SK-N-SH (cell line): ENCODE results near the gene ELMO3. TPM values are rescaled to one million over a fixed set of nuclear protein-coding genes. Genes with fewer than 3 reads are reported as not detected.

Experiments used
- CTCF ChIA-PET: fragments of 300-600, 350-600 bp; formaldehyde crosslinking; extraction: SDS; loops from one replicate; lab custom pipeline; 2021; lab: Yijun Ruan, JAX
- POLR2A ChIA-PET: fragments of 350-600 bp; sonication (Branson Sonifier 250); formaldehyde crosslinking; extraction: SDS; loops from one replicate; lab custom pipeline; 2020; ENCODE audit warnings: antibody characterized with exemption, inconsistent platforms; lab: Yijun Ruan, JAX
- DNase-seq: peaks from one replicate; pipeline ENCODE4 v3.0.0; 2012
- H2AFZ ChIP-seq: fragments of 200-600 bp; sonication (generic); 2 replicates; pipeline ENCODE4 v1.8.1; 2016; ENCODE audit warnings: antibody characterized with exemption, mild to moderate bottlenecking, low read depth
- H3F3A ChIP-seq: fragments of 200-600 bp; sonication (generic); replicated peaks from 2 replicates; pipeline ENCODE3; 2016; ENCODE audit warnings: antibody characterized with exemption, mild to moderate bottlenecking; ENCODE audit not compliant: insufficient read depth
- H3K27ac ChIP-seq, 2 experiments: fragments of 200-500 bp in 1 of 2; fragments of 200-600 bp in 1 of 2; sonication (Bioruptor generic) in 1 of 2; sonication (generic), shearing (Covaris generic) in 1 of 2; 2 replicates each; pipeline versions ENCODE4 v1.5.1 to v1.6.1; 2014 to 2016; ENCODE audit warnings: low read depth in 2 of 2, inconsistent platforms in 1 of 2, low read length in 1 of 2, mild to moderate bottlenecking in 1 of 2, mixed read lengths in 1 of 2
- H3K27me3 ChIP-seq: fragments of 200-600 bp; sonication (generic), shearing (Covaris generic); 2 replicates; pipeline ENCODE4 v1.6.1; 2016; ENCODE audit warnings: mixed run types; ENCODE audit not compliant: insufficient read depth
- H3K36me3 ChIP-seq, 2 experiments: fragments of 200-500 bp in 1 of 2; fragments of 200-600 bp in 1 of 2; sonication (Bioruptor generic) in 1 of 2; sonication (generic) in 1 of 2; replicated peaks in 1 of 2; 2 replicates each; pipeline versions ENCODE3 to v1.5.1; 2014 to 2016; ENCODE audit warnings: low read length in 1 of 2, mild to moderate bottlenecking in 1 of 2; ENCODE audit not compliant: insufficient read depth in 2 of 2, control insufficient read depth in 1 of 2
- H3K4me1 ChIP-seq, 2 experiments: fragments of 200-500 bp in 1 of 2; fragments of 200-600 bp in 1 of 2; sonication (Bioruptor generic) in 1 of 2; sonication (generic), shearing (Covaris generic) in 1 of 2; 2 replicates each; pipeline versions ENCODE4 v1.5.1 to v1.6.1; 2014 to 2016; ENCODE audit warnings: low read depth in 1 of 2, low read length in 1 of 2, mixed run types in 1 of 2; ENCODE audit not compliant: insufficient read depth in 2 of 2, control insufficient read depth in 1 of 2
- H3K4me2 ChIP-seq: fragments of 200-600 bp; sonication (generic), shearing (Covaris generic); 2 replicates; pipeline ENCODE4 v1.6.1; 2017; ENCODE audit warnings: mixed run types
- H3K4me3 ChIP-seq, 2 experiments: fragments of 200-500 bp in 1 of 2; fragments of 200-600 bp in 1 of 2; sonication (Bioruptor generic) in 1 of 2; sonication (generic), shearing (Covaris generic) in 1 of 2; 2 replicates each; pipeline versions ENCODE4 v1.5.1 to v1.8.1; 2014 to 2016; ENCODE audit warnings: low read depth in 2 of 2, inconsistent platforms in 1 of 2, low read length in 1 of 2, mild to moderate bottlenecking in 1 of 2, mixed read lengths in 1 of 2, moderate library complexity in 1 of 2
- H3K79me2 ChIP-seq: fragments of 200-600 bp; sonication (generic); 2 replicates; pipeline ENCODE4 v1.8.1; 2017; ENCODE audit warnings: mild to moderate bottlenecking; ENCODE audit not compliant: insufficient read depth
- H3K9ac ChIP-seq: fragments of 200-600 bp; sonication (generic); 2 replicates; pipeline ENCODE4 v1.6.1; 2017; ENCODE audit warnings: mixed run types
- H3K9me2 ChIP-seq: fragments of 200-600 bp; sonication (generic); 2 replicates; pipeline ENCODE4 v1.6.1; 2017; ENCODE audit warnings: mixed run types
- H3K9me3 ChIP-seq: fragments of 200-600 bp; sonication (generic); 2 replicates; pipeline ENCODE4 v1.6.1; 2017; ENCODE audit warnings: mixed run types, mild to moderate bottlenecking, moderate library complexity
- H4K20me1 ChIP-seq: fragments of 200-600 bp; sonication (generic); 2 replicates; pipeline ENCODE4 v1.6.1; 2017; ENCODE audit warnings: mild to moderate bottlenecking, mixed run types; ENCODE audit not compliant: insufficient read depth
- EP300 ChIP-seq, 2 experiments: IDR thresholded peaks; 2 replicates each; pipeline versions ENCODE4 v1.4.0 to v1.6.1; 2012; ENCODE audit warnings: borderline replicate concordance in 1 of 2, low read depth in 1 of 2, low read length in 1 of 2
- EZH2phosphoT487 ChIP-seq: fragments of 200-600 bp; sonication (generic); IDR thresholded peaks from 2 replicates; pipeline ENCODE4 v1.6.1; 2017; ENCODE audit warnings: low read depth, mixed run types, mild to moderate bottlenecking, antibody characterized with exemption, moderate library complexity, borderline replicate concordance
- GATA2 ChIP-seq: sonication (generic); formaldehyde crosslinking; IDR thresholded peaks from 2 replicates; pipeline ENCODE4 v1.5.0; 2020; ENCODE audit warnings: mild to moderate bottlenecking, missing genetic modification reagents
- MEF2A ChIP-seq: IDR thresholded peaks from 2 replicates; pipeline ENCODE4 v1.4.0; 2012; ENCODE audit warnings: low read depth, borderline replicate concordance
- MXI1 ChIP-seq: IDR thresholded peaks from 2 replicates; pipeline ENCODE4 v1.6.1; 2012; ENCODE audit warnings: mild to moderate bottlenecking, low read depth, low read length, improper control_type of control experiment
- POLR2AphosphoS5 ChIP-seq: IDR thresholded peaks from 2 replicates; pipeline ENCODE4 v1.6.1; 2012; ENCODE audit warnings: low read depth, low read length
- RXRA ChIP-seq: IDR thresholded peaks from 2 replicates; pipeline ENCODE4 v1.4.0; 2012; ENCODE audit warnings: low read depth, mild to moderate bottlenecking, borderline replicate concordance
- SIN3A ChIP-seq: IDR thresholded peaks from 2 replicates; pipeline ENCODE4 v1.6.1; 2012; ENCODE audit warnings: low read depth, mild to moderate bottlenecking, low read length, moderate library complexity, borderline replicate concordance
- SMC3 ChIP-seq: IDR thresholded peaks from 2 replicates; pipeline ENCODE4 v1.6.1; 2012; ENCODE audit warnings: low read depth, low read length, improper control_type of control experiment
- TEAD4 ChIP-seq: IDR thresholded peaks from 2 replicates; pipeline ENCODE4 v1.4.0; 2012; ENCODE audit warnings: mild to moderate bottlenecking, borderline replicate concordance; ENCODE audit not compliant: insufficient read depth
- YY1 ChIP-seq: IDR thresholded peaks from 2 replicates; pipeline ENCODE4 v1.4.0; 2012; ENCODE audit warnings: low read depth, mild to moderate bottlenecking
- WGBS: methylation state at CpG from one replicate; pipeline ENCODE4 v1.1.6; 2017; ENCODE audit warnings: low lambda C conversion rate; 5-methylcytosine and 5-hydroxymethylcytosine counted together
- polyA plus RNA-seq, 3 experiments: library from polyadenylated mRNA; depleted of rRNA; stranded (reverse); fragments of >200 nt; gene quantifications; 2 replicates each; pipeline ENCODE4 v1.2.3, GENCODE V29; 2012
- TF ChIP-seq, protein P1 (sequence below): fragments of 150-350 bp; IDR thresholded peaks from 2 replicates; pipeline ENCODE4 v1.6.1; 2016; ENCODE audit warnings: mild to moderate bottlenecking, low read depth, low read length
- TF ChIP-seq, protein P2 (sequence below): IDR thresholded peaks from 2 replicates; pipeline ENCODE4; 2012
- TF ChIP-seq, protein P3 (sequence below): IDR thresholded peaks from 2 replicates; pipeline ENCODE4 v1.4.0; 2012; ENCODE audit warnings: low read depth, borderline replicate concordance

The ELMO3 gene
- polyA plus RNA-seq, 1 of the 3 experiments (the other 2 are of a cell fraction): 2.3 TPM

DNA sequence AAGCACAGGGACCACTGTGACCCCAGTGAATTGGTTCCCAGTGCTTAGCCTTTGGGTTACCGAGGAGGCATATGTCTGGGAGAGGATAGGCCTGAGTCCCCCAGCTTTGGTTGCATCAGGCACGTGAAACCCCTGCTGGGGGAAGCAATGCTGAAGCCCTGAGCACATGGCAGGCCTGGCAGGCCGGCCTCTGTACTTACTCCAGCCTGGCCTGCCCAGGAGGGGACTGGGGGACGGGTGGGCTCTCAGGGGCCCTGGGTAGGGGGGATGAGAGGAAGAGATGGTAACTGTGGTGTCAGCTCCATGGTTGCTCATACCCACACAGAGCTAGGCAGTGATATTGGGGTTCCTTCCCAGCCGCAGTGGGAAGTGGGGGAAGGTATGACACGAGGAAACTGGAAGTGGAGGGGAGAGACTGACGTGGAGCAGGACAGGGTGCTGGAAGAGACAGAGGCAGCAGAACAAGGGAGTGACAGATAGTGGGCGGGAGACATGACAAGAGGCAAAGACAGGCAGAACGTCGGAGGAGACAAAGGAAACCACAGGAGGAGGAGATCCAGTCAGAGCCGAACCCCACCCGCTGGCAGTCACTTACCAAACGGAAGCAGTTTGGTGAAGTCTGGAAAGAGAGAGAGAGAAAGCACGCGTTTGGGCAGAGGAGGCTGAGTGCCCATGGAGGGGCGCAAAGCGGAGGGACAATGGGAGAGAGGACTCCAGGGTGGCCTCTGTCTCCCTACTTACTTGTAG lies 37.1 kb downstream of the ELMO3 start:
- H3F3A ChIP-seq: peaks cover 45% of the 10 kb centered on the region
- POLR2A ChIA-PET: interaction anchor here (1.9 kb wide), 1 partner anchor 9 kb away, joined by 9 read pairs; the partner anchor contains the start of gene TMEM208
- H3K9me3 ChIP-seq: no peaks in the 10 kb centered on the region
- H3K9me2 ChIP-seq: no peaks in the 10 kb centered on the region
- peak overlapping the region in 1 of 2 experiments; percentile 27; a peak in 1 of 4 replicates for H3K27ac ChIP-seq
- H3K9ac ChIP-seq: no peak overlapping the region
- H4K20me1 ChIP-seq: no peaks in the 10 kb centered on the region
- no peak overlapping the region for H2AFZ ChIP-seq
- peaks cover 51 to 59% of the 10 kb centered on the region in 2 experiments for H3K36me3 ChIP-seq
- H3K79me2 ChIP-seq: peaks cover 29% of the 10 kb centered on the region
- no peak for DNase-seq
- no peak overlapping the region for H3K4me2 ChIP-seq
- CTCF ChIA-PET: interaction anchor here (0.6 to 2.5 kb wide), 6 partner anchors 10 to 285 kb away, joined by 3 to 7 read pairs (median 4); no protein-coding TSS in a partner anchor
- H3K4me1 ChIP-seq: peaks cover 3 to 12% of the 10 kb centered on the region in 2 experiments; a peak in 3 of 4 replicates
- WGBS: 89% methylated on average over 15 of the region's 17 CpGs
- TF ChIP-seq, protein P1, sequence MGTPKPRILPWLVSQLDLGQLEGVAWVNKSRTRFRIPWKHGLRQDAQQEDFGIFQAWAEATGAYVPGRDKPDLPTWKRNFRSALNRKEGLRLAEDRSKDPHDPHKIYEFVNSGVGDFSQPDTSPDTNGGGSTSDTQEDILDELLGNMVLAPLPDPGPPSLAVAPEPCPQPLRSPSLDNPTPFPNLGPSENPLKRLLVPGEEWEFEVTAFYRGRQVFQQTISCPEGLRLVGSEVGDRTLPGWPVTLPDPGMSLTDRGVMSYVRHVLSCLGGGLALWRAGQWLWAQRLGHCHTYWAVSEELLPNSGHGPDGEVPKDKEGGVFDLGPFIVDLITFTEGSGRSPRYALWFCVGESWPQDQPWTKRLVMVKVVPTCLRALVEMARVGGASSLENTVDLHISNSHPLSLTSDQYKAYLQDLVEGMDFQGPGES: no peak
- TF ChIP-seq, protein P2, sequence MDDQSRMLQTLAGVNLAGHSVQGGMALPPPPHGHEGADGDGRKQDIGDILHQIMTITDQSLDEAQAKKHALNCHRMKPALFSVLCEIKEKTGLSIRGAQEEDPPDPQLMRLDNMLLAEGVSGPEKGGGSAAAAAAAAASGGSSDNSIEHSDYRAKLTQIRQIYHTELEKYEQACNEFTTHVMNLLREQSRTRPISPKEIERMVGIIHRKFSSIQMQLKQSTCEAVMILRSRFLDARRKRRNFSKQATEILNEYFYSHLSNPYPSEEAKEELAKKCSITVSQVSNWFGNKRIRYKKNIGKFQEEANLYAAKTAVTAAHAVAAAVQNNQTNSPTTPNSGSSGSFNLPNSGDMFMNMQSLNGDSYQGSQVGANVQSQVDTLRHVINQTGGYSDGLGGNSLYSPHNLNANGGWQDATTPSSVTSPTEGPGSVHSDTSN: no peak
- TF ChIP-seq EP300 (IDR thresholded peaks at IDR 0.05; ENCODE audit: borderline replicate concordance in 1 of 2, low read depth in 1 of 2, low read length in 1 of 2) (no peak), RXRA (no peak), GATA2 (no peak), POLR2AphosphoS5 (no peak), MXI1 (no peak), TEAD4 (no peak), EZH2phosphoT487 (no peak), SMC3 (no peak), MEF2A (no peak), YY1 (no peak), SIN3A (no peak)
- TF ChIP-seq, protein P3, sequence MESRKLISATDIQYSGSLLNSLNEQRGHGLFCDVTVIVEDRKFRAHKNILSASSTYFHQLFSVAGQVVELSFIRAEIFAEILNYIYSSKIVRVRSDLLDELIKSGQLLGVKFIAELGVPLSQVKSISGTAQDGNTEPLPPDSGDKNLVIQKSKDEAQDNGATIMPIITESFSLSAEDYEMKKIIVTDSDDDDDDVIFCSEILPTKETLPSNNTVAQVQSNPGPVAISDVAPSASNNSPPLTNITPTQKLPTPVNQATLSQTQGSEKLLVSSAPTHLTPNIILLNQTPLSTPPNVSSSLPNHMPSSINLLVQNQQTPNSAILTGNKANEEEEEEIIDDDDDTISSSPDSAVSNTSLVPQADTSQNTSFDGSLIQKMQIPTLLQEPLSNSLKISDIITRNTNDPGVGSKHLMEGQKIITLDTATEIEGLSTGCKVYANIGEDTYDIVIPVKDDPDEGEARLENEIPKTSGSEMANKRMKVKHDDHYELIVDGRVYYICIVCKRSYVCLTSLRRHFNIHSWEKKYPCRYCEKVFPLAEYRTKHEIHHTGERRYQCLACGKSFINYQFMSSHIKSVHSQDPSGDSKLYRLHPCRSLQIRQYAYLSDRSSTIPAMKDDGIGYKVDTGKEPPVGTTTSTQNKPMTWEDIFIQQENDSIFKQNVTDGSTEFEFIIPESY: no peak
- TF ChIP-seq, all 33 proteins: peak for 0
- Histone ChIP-seq H3K27me3 (no peaks in the 10 kb centered on the region), H3K4me3 (no peak overlapping the region)
